GM12878 (cell line): ENCODE data around the gene UBALD2. TPM values are rescaled to one million over a fixed set of nuclear protein-coding genes. Genes with fewer than 3 reads are reported as not detected.

Experiments used
- BCL11A ChIP-seq: IDR thresholded peaks from 2 replicates; pipeline ENCODE4 v1.6.1; 2011; ENCODE audit warnings: low read depth, low read length
- BCL3 ChIP-seq: IDR thresholded peaks from 2 replicates; pipeline ENCODE4 v1.6.1; 2011; ENCODE audit warnings: borderline replicate concordance, low read depth, mild to moderate bottlenecking, moderate library complexity, low read length; ENCODE audit not compliant: insufficient read depth, poor library complexity, severe bottlenecking
- EED ChIP-seq: sonication (generic); IDR thresholded peaks from 2 replicates; pipeline ENCODE4 v1.6.1; 2016; ENCODE audit warnings: antibody characterized with exemption, low read depth
- FOXK2 ChIP-seq: fragments of 450-650 bp; IDR thresholded peaks from 2 replicates; pipeline ENCODE4 v1.6.1; 2017; ENCODE audit warnings: mild to moderate bottlenecking, moderate library complexity
- IKZF2 ChIP-seq, 2 experiments: fragments of 450-650 bp; IDR thresholded peaks; 2 replicates each; pipeline ENCODE4 v1.6.1; 2017; ENCODE audit warnings: mild to moderate bottlenecking in 2 of 2, moderate library complexity in 2 of 2
- JUNB ChIP-seq: IDR thresholded peaks from 2 replicates; pipeline ENCODE4 v1.6.1; 2016; ENCODE audit warnings: antibody characterized with exemption, mild to moderate bottlenecking
- NFIC ChIP-seq: IDR thresholded peaks from 2 replicates; pipeline ENCODE4 v1.6.1; 2012; ENCODE audit warnings: low read depth, mild to moderate bottlenecking, inconsistent platforms, low read length, moderate library complexity
- RAD21 ChIP-seq: IDR thresholded peaks from 2 replicates; pipeline ENCODE4 v1.6.1; 2011; ENCODE audit warnings: mild to moderate bottlenecking, low read depth, low read length, moderate library complexity; ENCODE audit not compliant: insufficient read depth
- RB1 ChIP-seq: fragments of 450-650 bp; formaldehyde crosslinking; IDR thresholded peaks from 2 replicates; pipeline ENCODE4 v1.6.1; 2017; ENCODE audit warnings: mild to moderate bottlenecking, borderline replicate concordance
- RELB ChIP-seq: fragments of 450-650 bp; IDR thresholded peaks from 2 replicates; pipeline ENCODE4 v1.6.1; 2017; ENCODE audit warnings: low read depth, mild to moderate bottlenecking, moderate library complexity
- ZZZ3 ChIP-seq: IDR thresholded peaks from 2 replicates; pipeline ENCODE4 v1.6.1; 2011; ENCODE audit warnings: low read depth; ENCODE audit not compliant: control insufficient read depth, insufficient read length
- polyA plus RNA-seq, 11 experiments: library from polyadenylated mRNA; depleted of rRNA in 4 of 11; unstranded in 6 of 11; stranded (reverse) in 5 of 11; fragments of >200 nt; fragmentation: Nextera tagmentation in 4 of 11; fragmentation: Illumina TruSeq in 1 of 11; extraction: Ambion mirVana in 4 of 11; extraction: Trizol in 1 of 11; gene quantifications; 1 replicate in 1 of 11; 2 replicates in 10 of 11; pipeline versions ENCODE4 v1.2.1 to v1.2.3, GENCODE V29; 2011 to 2016; ENCODE audit warnings: inconsistent platforms in 2 of 11, missing spikeins in 2 of 11, low read depth in 1 of 11
- total RNA-seq, 4 experiments: library from RNA; depleted of rRNA in 3 of 4; stranded (reverse); fragments of >200 nt in 3 of 4; fragmentation: Illumina TruSeq in 1 of 4; extraction: Trizol in 1 of 4; gene quantifications; 2 replicates each; pipeline versions ENCODE4 v1.2.1 to v1.2.3, GENCODE V29; 2013 to 2021
- TF ChIP-seq, protein P1 (sequence below): fragments of 450-650 bp; IDR thresholded peaks from 2 replicates; pipeline ENCODE4 v1.6.1; 2017; ENCODE audit warnings: mild to moderate bottlenecking, moderate library complexity
- TF ChIP-seq, protein P2 (sequence below), 3 experiments: IDR thresholded peaks in 2 of 3; conservative IDR thresholded peaks in 1 of 3; 2 replicates each; pipeline ENCODE4 v1.5.1; 2011; ENCODE audit warnings: low read depth in 3 of 3, low read length in 3 of 3, mild to moderate bottlenecking in 3 of 3, control low read depth in 2 of 3, moderate library complexity in 2 of 3, inconsistent platforms in 1 of 3, mixed read lengths in 1 of 3; ENCODE audit not compliant: control insufficient read depth in 2 of 3, insufficient read depth in 1 of 3; ENCODE audit errors: extremely low read depth in 1 of 3

UBALD2 gene
- total and polyA plus RNA-seq, 10 of the 15 experiments (the other 5 are each of a cell fraction or from before 2014, with no cell fraction given), result 2.8 to 165 (median 20.6) TPM

- TF ChIP-seq, protein P1, sequence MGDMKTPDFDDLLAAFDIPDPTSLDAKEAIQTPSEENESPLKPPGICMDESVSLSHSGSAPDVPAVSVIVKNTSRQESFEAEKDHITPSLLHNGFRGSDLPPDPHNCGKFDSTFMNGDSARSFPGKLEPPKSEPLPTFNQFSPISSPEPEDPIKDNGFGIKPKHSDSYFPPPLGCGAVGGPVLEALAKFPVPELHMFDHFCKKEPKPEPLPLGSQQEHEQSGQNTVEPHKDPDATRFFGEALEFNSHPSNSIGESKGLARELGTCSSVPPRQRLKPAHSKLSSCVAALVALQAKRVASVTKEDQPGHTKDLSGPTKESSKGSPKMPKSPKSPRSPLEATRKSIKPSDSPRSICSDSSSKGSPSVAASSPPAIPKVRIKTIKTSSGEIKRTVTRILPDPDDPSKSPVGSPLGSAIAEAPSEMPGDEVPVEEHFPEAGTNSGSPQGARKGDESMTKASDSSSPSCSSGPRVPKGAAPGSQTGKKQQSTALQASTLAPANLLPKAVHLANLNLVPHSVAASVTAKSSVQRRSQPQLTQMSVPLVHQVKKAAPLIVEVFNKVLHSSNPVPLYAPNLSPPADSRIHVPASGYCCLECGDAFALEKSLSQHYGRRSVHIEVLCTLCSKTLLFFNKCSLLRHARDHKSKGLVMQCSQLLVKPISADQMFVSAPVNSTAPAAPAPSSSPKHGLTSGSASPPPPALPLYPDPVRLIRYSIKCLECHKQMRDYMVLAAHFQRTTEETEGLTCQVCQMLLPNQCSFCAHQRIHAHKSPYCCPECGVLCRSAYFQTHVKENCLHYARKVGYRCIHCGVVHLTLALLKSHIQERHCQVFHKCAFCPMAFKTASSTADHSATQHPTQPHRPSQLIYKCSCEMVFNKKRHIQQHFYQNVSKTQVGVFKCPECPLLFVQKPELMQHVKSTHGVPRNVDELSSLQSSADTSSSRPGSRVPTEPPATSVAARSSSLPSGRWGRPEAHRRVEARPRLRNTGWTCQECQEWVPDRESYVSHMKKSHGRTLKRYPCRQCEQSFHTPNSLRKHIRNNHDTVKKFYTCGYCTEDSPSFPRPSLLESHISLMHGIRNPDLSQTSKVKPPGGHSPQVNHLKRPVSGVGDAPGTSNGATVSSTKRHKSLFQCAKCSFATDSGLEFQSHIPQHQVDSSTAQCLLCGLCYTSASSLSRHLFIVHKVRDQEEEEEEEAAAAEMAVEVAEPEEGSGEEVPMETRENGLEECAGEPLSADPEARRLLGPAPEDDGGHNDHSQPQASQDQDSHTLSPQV, result peak; percentile 70
- no peak for TF ChIP-seq ZZZ3
- no peak for TF ChIP-seq JUNB
- TF ChIP-seq BCL11A, result no peak
- no peak for TF ChIP-seq NFIC
- no peak for TF ChIP-seq BCL3
- TF ChIP-seq EED, result 0 out of 2 replicates have a peak, but pooled peaks have one; percentile 61
- TF ChIP-seq RAD21, result peak; percentile 100
- TF ChIP-seq, protein P2, sequence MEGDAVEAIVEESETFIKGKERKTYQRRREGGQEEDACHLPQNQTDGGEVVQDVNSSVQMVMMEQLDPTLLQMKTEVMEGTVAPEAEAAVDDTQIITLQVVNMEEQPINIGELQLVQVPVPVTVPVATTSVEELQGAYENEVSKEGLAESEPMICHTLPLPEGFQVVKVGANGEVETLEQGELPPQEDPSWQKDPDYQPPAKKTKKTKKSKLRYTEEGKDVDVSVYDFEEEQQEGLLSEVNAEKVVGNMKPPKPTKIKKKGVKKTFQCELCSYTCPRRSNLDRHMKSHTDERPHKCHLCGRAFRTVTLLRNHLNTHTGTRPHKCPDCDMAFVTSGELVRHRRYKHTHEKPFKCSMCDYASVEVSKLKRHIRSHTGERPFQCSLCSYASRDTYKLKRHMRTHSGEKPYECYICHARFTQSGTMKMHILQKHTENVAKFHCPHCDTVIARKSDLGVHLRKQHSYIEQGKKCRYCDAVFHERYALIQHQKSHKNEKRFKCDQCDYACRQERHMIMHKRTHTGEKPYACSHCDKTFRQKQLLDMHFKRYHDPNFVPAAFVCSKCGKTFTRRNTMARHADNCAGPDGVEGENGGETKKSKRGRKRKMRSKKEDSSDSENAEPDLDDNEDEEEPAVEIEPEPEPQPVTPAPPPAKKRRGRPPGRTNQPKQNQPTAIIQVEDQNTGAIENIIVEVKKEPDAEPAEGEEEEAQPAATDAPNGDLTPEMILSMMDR (IDR thresholded peaks at IDR 0.05 in 2 of 3, conservative IDR thresholded peaks at IDR 0.05 in 1 of 3; ENCODE audit: control insufficient read depth in 2 of 3, extremely low read depth in 1 of 3, insufficient read depth in 1 of 3, low read depth in 3 of 3, low read length in 3 of 3), result peak; percentile 89 to 97 (median 93)
- no peak for TF ChIP-seq FOXK2
- TF ChIP-seq RELB, result no peak
- TF ChIP-seq IKZF2 (IDR thresholded peaks at IDR 0.05), result peak in 1 of 2 experiments; percentile 47; a peak in 2 of 4 replicates
- peak; percentile 52; the same call in 1 of the 2 replicates for TF ChIP-seq RB1
These were observed 14.0 kb downstream of the UBALD2 start (continued) for GRCh38 chr17:76278952-76279741.
